CD14-positive monocyte (primary cell): Measurements from ENCODE around the gene MYO15B. TPM values are rescaled to one million over a fixed set of nuclear protein-coding genes. Genes with fewer than 3 reads are reported as not detected.
A peak's percentile ranks its signal among the peaks of the same experiment; 100 is the strongest.

Source experiments
- DNase-seq, 3 donors: peaks; one replicate each; pipeline ENCODE4 v3.0.0-alpha.2; 2011 to 2022
- H2AFZ ChIP-seq: 2 replicates; pipeline ENCODE4 v1.6.0; 2012; ENCODE audit warnings: mild to moderate bottlenecking, low read depth, low read length, inconsistent platforms; ENCODE audit not compliant: insufficient read depth, poor library complexity, severe bottlenecking
- H3K27ac ChIP-seq, 2 donors: 1 replicate in 1 of 2; 2 replicates in 1 of 2; pipeline ENCODE4 v1.5.1; 2012 to 2013; ENCODE audit warnings: low read length in 2 of 2, control low read depth in 1 of 2, inconsistent platforms in 1 of 2, low read depth in 1 of 2, mild to moderate bottlenecking in 1 of 2
- H3K27me3 ChIP-seq, 2 donors: one replicate each; pipeline versions ENCODE4 v1.6.0 to v1.6.1; 2011 to 2013; ENCODE audit warnings: low read length in 2 of 2; ENCODE audit not compliant: control insufficient read depth in 2 of 2, insufficient read depth in 2 of 2
- H3K36me3 ChIP-seq, 2 donors: replicated peaks in 1 of 2; 1 replicate in 1 of 2; 2 replicates in 1 of 2; pipeline versions ENCODE4 v1.5.1 to v1.6.1; 2012 to 2013; ENCODE audit warnings: low read length in 2 of 2, control low read depth in 1 of 2, inconsistent platforms in 1 of 2, mild to moderate bottlenecking in 1 of 2; ENCODE audit not compliant: insufficient read depth in 2 of 2, control insufficient read depth in 1 of 2
- H3K4me1 ChIP-seq, 2 donors: 1 replicate in 1 of 2; 2 replicates in 1 of 2; pipeline versions ENCODE4 v1.5.1 to v1.6.1; 2012 to 2013; ENCODE audit warnings: low read length in 2 of 2, control low read depth in 1 of 2, inconsistent platforms in 1 of 2, mild to moderate bottlenecking in 1 of 2, moderate library complexity in 1 of 2; ENCODE audit not compliant: insufficient read depth in 2 of 2, control insufficient read depth in 1 of 2
- H3K4me2 ChIP-seq: replicated peaks from 2 replicates; pipeline ENCODE3; 2012; ENCODE audit warnings: low read length, moderate library complexity, mild to moderate bottlenecking; ENCODE audit not compliant: poor library complexity, severe bottlenecking; ENCODE audit errors: extremely low read depth
- H3K4me3 ChIP-seq, 3 experiments: fragments of 200-600 bp in 1 of 3; sonication (generic) in 1 of 3; replicated peaks in 1 of 3; 1 replicate in 2 of 3; 2 replicates in 1 of 3; pipeline ENCODE4 v1.5.1; 2011 to 2013; ENCODE audit warnings: low read length in 3 of 3, mild to moderate bottlenecking in 3 of 3, control low read depth in 2 of 3, low read depth in 2 of 3, inconsistent platforms in 1 of 3, moderate library complexity in 1 of 3
- H3K79me2 ChIP-seq: 2 replicates; pipeline ENCODE4 v1.6.0; 2012; ENCODE audit warnings: mild to moderate bottlenecking, control low read depth, inconsistent platforms, low read length, moderate library complexity; ENCODE audit not compliant: insufficient read depth
- H3K9ac ChIP-seq: 2 replicates; pipeline ENCODE4 v1.6.0; 2017; ENCODE audit warnings: low read length, mild to moderate bottlenecking; ENCODE audit not compliant: insufficient read depth, poor library complexity, severe bottlenecking
- H3K9me3 ChIP-seq, 2 donors: replicated peaks in 1 of 2; 1 replicate in 1 of 2; 2 replicates in 1 of 2; pipeline versions ENCODE4 v1.5.1 to v1.6.1; 2012 to 2013; ENCODE audit warnings: low read length in 2 of 2, control low read depth in 1 of 2; ENCODE audit not compliant: control insufficient read depth in 1 of 2, insufficient read depth in 1 of 2
- H4K20me1 ChIP-seq: 2 replicates; pipeline ENCODE4 v1.6.0; 2012; ENCODE audit warnings: mild to moderate bottlenecking, low read length, control low read depth, moderate library complexity; ENCODE audit not compliant: insufficient read depth
- H3K27ac Mint-ChIP-seq, 7 donors: one replicate each; pipeline ENCODE4 v1.8.0; 2020; ENCODE audit warnings: mild to moderate bottlenecking in 7 of 7, mixed read lengths in 7 of 7, moderate library complexity in 6 of 7, inconsistent platforms in 2 of 7
- H3K27me3 Mint-ChIP-seq, 3 donors: one replicate each; pipeline ENCODE4 v1.8.0; 2021 to 2022; ENCODE audit warnings: low read depth in 3 of 3, mild to moderate bottlenecking in 3 of 3, mixed read lengths in 3 of 3, moderate library complexity in 3 of 3, inconsistent platforms in 1 of 3
- H3K36me3 Mint-ChIP-seq, 2 donors: one replicate each; pipeline ENCODE4 v1.8.0; 2020; ENCODE audit warnings: mixed read lengths in 2 of 2, inconsistent platforms in 1 of 2, mild to moderate bottlenecking in 1 of 2
- H3K4me1 Mint-ChIP-seq: one replicate; pipeline ENCODE4 v1.8.0; 2020; ENCODE audit warnings: mild to moderate bottlenecking, mixed read lengths
- H3K4me3 Mint-ChIP-seq, 2 donors: one replicate each; pipeline ENCODE4 v1.8.0; 2020; ENCODE audit warnings: mild to moderate bottlenecking in 2 of 2, mixed read lengths in 2 of 2, moderate library complexity in 1 of 2
- H3K9me3 Mint-ChIP-seq, 7 donors: one replicate each; pipeline ENCODE4 v1.8.0; 2020 to 2022; ENCODE audit warnings: mixed read lengths in 7 of 7, mild to moderate bottlenecking in 6 of 7, moderate library complexity in 6 of 7, inconsistent platforms in 2 of 7
- WGBS: methylation state at CpG from one replicate; pipeline ENCODE4 v1.1.5; 2013; ENCODE audit warnings: missing lambda C conversion rate; ENCODE audit not compliant: insufficient coverage; 5-methylcytosine and 5-hydroxymethylcytosine counted together
- intact Hi-C, 2 donors: fragments of 100-400 bp; cut with micrococcal nuclease; formaldehyde crosslinking; loops; one replicate each; pipeline versions ENCODE4 v1.15.0 to v1.15.1; 2023
- polyA plus RNA-seq, 3 donors: library from polyadenylated mRNA; depleted of rRNA in 1 of 3; unstranded in 2 of 3; stranded (reverse) in 1 of 3; fragments of 300-500 nt in 2 of 3; fragments of >200 nt in 1 of 3; fragmentation: Illumina TruSeq in 2 of 3; gene quantifications; 1 replicate in 2 of 3; 2 replicates in 1 of 3; pipeline ENCODE4 v1.2.3, GENCODE V29; 2012 to 2021
- TF ChIP-seq, protein P1 (sequence below): fragments of 200-600 bp; IDR thresholded peaks from one replicate; pipeline ENCODE4 v1.8.0; 2022; ENCODE audit warnings: antibody characterized with exemption, mild to moderate bottlenecking

Gene MYO15B
- polyA plus RNA-seq, 3 donors = 0.17 to 596 (median 0.62) TPM

DNA sequence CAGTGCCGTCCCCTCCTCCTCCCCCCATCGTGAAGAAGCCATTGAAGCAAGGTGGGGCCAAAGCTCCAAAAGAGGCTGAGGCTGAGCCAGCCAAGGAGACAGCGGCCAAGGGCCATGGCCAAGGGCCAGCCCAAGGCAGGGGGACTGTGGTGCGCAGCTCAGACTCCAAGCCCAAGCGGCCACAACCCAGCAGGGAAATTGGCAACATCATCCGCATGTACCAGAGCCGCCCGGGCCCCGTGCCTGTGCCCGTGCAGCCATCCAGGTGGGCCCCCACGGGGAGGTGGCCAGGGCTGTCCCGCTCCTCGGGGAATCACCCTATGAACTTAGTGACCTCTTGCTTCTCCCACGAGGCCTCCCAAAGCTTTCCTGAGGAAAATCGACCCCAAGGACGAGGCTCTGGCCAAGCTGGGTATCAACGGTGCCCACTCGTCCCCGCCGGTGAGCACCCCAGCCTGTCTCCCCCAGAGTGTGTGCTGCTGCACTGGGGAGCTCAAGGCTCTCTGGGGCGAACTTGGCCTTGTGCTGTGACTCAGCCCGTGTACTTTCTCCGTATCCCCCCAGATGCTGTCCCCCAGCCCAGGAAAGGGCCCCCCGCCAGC is 29.0 kb downstream of the MYO15B start:
- H3K27me3 Mint-ChIP-seq = peaks cover 0 to 2% (median 0%) of the 10 kb centered on the region in 3 donors
- Histone ChIP-seq H3K27ac (no peak overlapping the region), H3K9me3 (no peaks in the 10 kb centered on the region), H3K79me2 (no peaks in the 10 kb centered on the region), H4K20me1 (no peaks in the 10 kb centered on the region), H3K4me1 (no peaks in the 10 kb centered on the region), H2AFZ (no peak overlapping the region), H3K4me2 (no peak overlapping the region), H3K36me3 (peaks cover 96 to 100% of the 10 kb centered on the region in 2 donors), H3K9ac (no peak overlapping the region), H3K27me3 (no peaks in the 10 kb centered on the region), H3K4me3 (no peak overlapping the region)
- intact Hi-C loops = no loop called here
- no peaks in the 10 kb centered on the region for H3K4me1 Mint-ChIP-seq
- no peak for DNase-seq
- peaks cover 58 to 91% of the 10 kb centered on the region in 2 donors for H3K36me3 Mint-ChIP-seq
- TF ChIP-seq, protein P1, sequence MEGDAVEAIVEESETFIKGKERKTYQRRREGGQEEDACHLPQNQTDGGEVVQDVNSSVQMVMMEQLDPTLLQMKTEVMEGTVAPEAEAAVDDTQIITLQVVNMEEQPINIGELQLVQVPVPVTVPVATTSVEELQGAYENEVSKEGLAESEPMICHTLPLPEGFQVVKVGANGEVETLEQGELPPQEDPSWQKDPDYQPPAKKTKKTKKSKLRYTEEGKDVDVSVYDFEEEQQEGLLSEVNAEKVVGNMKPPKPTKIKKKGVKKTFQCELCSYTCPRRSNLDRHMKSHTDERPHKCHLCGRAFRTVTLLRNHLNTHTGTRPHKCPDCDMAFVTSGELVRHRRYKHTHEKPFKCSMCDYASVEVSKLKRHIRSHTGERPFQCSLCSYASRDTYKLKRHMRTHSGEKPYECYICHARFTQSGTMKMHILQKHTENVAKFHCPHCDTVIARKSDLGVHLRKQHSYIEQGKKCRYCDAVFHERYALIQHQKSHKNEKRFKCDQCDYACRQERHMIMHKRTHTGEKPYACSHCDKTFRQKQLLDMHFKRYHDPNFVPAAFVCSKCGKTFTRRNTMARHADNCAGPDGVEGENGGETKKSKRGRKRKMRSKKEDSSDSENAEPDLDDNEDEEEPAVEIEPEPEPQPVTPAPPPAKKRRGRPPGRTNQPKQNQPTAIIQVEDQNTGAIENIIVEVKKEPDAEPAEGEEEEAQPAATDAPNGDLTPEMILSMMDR = no peak
- no peaks in the 10 kb centered on the region for H3K9me3 Mint-ChIP-seq
- H3K27ac Mint-ChIP-seq = peak overlapping the region in 1 of 7 donors; percentile 10
- H3K4me3 Mint-ChIP-seq = no peak overlapping the region
- WGBS = 91% methylated on average over 23 of the region's 24 CpGs

- Mint-ChIP-seq H3K27me3 (peaks cover 0 to 2% (median 0%) of the 10 kb centered on the region in 3 donors), H3K4me3 (no peak overlapping the region), H3K4me1 (no peaks in the 10 kb centered on the region), H3K27ac (no peak overlapping the region), H3K36me3 (peaks cover 57 to 91% of the 10 kb centered on the region in 2 donors), H3K9me3 (no peaks in the 10 kb centered on the region)
- Histone ChIP-seq H2AFZ (no peak overlapping the region), H4K20me1 (no peaks in the 10 kb centered on the region), H3K36me3 (peaks cover 96 to 100% of the 10 kb centered on the region in 2 donors), H3K4me1 (no peaks in the 10 kb centered on the region), H3K9me3 (no peaks in the 10 kb centered on the region), H3K4me3 (no peak overlapping the region), H3K27ac (no peak overlapping the region), H3K9ac (no peak overlapping the region), H3K79me2 (no peaks in the 10 kb centered on the region), H3K27me3 (no peaks in the 10 kb centered on the region), H3K4me2 (no peak overlapping the region)
- TF ChIP-seq, protein P1 = no peak
- 99% methylated on average over 15 of the region's 16 CpGs for WGBS
- DNase-seq = no peak
- intact Hi-C loops = no loop called here
Observed at GRCh38 chr17:75617218-75617617, 29.6 kb downstream of the MYO15B start.
